TTC549 (cell line): Measurements from ENCODE around the gene CLSTN2.

Source experiments
- FAIRE-seq: peaks from 2 replicates; lab custom pipeline; 2012; peaks lifted over from hg19 to GRCh38; lab: Jason Lieb, UNC

Gene CLSTN2

DNA sequence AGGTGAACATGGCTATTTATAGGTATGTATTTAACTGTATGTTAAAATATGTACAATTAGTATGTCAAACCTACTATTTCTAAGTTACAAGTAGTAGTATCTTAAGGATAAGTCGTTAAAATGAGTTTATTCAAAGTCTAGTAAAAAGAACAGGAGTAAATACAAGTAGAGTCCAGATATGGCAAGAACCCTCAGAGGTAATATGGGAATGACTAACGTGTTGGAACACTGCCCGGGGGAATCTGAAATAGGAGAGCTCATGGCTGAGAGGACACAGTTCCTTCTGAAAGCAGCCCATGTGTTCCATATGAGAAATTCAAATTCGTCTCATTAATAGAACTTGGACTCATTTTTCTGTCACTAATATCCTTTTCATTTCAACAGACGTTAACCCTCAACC is 158.8 kb downstream of the CLSTN2 start:
- FAIRE-seq, result no peak

DNA sequence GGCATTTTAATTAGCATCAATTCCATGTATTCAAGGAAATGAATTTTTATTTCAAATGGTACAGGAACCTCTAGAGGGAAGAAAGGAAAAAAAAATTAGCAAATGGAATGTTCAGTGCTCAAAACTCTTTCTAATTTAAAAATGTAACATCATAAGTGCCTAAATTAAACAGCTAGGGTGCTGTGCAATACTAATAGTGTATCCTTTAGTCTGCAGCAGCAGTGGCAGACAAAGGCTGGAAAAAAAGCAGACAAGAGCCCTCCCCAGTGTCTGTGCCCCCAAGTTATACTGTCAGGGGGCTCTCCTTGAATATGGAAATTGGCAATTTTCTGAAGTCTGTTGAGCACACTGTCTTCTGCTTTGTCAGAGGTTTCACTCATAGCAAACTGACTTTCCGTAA is 159.5 kb downstream of the CLSTN2 start:
- no peak for FAIRE-seq

DNA sequence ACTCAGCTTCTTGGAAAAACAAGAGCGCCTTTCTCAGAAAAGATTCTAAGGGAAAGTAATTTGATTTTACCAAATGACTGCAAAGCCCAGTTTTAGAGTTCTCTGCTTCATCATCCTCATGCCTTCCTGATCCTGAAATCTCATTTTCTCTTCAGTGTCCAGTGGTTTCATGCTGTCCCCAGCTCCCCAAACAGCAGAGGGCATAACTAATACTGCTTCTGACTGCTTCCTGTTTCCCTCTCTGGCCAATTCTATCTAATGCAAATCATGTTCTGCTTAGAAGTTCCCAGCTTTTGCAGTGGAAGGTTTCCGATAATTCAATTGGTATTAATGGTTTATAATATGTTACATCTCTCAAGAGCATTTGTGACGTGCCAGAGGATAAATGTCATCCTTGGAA is 161.1 kb downstream of the CLSTN2 start:
- FAIRE-seq, result no peak

- FAIRE-seq, result no peak
These were observed 163.1 kb downstream of the CLSTN2 start for GRCh38 chr3:140097874-140098635.

DNA sequence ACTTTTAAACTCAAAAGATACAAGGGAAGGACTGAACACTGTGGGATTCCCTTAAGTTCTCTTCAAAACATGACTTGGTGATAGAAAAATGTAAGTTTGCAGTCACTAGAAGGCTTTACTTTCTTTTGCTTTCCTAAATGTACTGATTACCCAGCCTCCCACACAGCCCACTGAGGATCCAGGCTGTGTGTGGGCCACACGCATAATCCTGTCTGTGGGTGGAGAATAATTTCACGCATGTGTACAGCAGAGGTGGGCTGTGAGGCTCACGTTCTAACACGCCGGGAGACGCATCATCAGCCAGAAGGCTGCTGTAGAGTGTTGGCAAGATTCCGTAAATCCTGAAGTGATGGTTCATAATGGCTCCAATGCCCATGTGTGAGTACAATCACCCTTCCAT is 165.5 kb downstream of the CLSTN2 start:
- FAIRE-seq, result no peak

- no peak for FAIRE-seq
These were observed 168.2 kb downstream of the CLSTN2 start for GRCh38 chr3:140103166-140103565.

DNA sequence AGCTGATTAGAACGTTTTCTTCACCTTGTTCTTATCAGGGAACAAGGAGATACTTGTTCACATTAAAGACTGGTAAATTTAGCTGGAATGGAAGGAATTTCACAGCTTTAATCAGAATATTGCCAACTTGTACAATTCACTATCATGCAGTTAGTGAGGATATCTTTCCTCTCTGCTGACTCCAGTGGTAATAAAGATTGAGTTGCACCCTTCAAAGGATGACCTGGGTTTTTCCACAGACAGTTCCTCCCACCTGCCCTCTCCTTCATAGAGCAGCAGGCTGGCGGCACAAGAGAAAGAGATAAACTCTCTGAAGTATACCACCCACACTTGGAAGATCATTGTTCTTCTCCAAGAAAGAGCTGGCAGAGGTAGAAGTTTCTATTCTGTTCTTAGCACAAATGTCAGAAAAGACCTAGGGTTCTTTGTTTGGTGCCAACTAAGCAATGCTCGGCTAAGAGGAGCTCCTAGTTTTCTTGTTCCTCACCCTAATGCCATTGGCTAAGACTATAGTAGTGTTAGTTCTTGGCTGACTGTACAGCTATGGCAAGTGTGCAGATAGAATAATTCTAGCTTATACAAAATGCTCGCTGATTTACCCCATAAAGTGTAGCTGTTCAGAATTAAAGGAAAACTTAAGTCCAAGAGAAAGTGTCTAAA is 169.1 kb downstream of the CLSTN2 start:
- no peak for FAIRE-seq

- no peak for FAIRE-seq
These were observed 179.2 kb downstream of the CLSTN2 start for GRCh38 chr3:140113996-140114788.

GRCh38 chr3:140114789-140115080 is 179.8 kb downstream of the CLSTN2 start:
- no peak for FAIRE-seq

DNA sequence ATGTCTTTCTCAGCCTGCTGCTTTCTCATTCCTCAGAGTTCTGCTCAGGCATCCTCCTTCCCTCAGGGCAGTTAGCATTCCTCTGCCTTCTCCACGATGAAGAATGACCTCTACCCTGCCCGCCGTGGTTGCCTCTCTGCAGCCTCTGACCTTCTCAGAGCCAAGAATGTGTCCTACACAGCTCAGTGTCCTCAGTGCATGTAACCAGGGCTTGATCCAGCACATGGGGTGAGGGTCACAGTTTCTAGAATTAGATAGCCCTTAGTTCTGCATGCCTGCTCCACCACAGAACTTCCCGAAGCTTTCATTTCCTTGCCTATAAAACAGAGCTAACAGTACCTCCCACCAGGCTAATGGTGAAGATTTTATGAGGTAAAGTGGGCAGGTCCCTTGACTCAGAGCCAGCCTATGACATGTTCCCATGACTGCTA is 182.1 kb downstream of the CLSTN2 start:
- no peak for FAIRE-seq

DNA sequence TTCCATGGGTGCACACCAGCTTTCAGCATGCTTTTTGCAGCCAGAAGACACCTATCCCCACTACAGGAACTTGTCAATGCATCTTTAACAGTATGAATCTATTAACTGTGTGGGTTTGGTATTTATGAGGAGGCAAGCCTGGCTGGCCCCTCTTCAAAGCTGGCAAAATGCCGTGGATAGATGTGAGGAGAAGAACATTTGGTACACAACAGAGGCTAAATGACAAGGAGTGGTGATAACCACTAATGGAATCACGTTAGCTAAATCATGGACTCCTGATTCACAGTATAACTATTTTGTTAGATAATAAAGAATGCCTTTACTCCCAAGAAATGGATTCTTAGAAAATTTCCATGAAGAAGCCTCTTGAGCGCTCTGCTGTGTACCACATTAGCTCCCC is 187.2 kb downstream of the CLSTN2 start:
- no peak for FAIRE-seq

- FAIRE-seq, result no peak
These were observed 193.2 kb downstream of the CLSTN2 start for GRCh38 chr3:140128217-140128616.

DNA sequence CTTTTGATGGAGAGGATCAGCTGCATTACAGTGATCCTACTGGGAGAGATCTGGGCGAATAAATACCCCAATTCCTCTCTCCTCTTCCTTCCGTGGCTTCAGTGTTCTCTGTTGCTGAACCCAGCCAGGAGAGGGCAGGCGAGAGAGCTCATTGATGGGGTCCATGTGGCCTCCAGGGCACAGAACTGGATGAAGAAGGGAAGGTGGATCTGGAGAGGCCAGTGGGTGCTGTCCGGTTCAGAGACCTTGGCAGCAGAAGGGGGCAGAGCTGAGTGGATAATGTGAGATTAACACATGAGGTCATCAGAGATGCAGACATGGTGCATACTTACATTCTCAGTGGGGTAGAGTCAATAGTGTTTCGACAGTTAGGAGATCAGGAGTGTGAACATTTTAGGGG is 193.6 kb downstream of the CLSTN2 start:
- no peak for FAIRE-seq

GRCh38 chr3:140129768-140130284 is 194.8 kb downstream of the CLSTN2 start:
- no peak for FAIRE-seq

DNA sequence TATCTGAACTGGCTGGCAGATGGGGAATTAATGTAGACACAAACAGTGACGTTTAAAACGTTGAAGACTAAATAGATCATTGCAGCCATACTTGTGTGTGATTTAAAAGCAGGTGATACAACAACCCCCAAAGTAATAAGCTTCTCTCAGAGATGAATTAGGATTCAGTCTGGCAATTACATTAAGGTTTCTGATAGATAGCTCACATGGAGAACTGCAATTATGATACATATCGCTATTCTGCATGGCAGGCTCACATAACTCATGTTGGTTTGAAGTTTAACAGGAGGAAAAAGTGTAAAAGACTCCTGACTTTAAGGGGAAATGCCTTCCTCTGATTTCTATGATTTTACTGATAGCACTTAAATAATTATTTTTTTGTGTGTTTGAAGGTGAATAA is 196.9 kb downstream of the CLSTN2 start:
- no peak for FAIRE-seq

GRCh38 chr3:140134231-140134965 is 199.4 kb downstream of the CLSTN2 start:
- no peak for FAIRE-seq

GRCh38 chr3:140135461-140135860 is 200.5 kb downstream of the CLSTN2 start:
- FAIRE-seq, result no peak

GRCh38 chr3:140143367-140144069 is 208.5 kb downstream of the CLSTN2 start:
- FAIRE-seq, result no peak

DNA sequence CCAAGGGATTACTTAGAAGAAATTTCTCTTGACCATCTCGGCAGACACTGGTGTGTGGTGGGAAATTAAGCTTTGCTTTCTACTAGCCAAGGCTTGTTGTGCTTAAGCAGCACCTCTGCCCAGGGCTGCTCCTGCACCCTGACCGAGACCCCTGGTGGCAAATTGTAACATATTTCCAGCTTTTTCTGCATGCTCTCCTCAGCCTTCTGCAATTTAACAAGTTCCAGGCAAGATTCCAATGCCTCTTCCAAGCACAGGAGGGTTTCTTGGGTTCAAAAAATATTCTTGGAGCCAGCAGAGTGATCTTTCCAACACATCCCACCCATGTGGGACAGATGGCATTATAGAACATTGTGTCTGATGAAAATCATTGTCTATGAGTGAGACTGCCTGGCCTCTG is 210.5 kb downstream of the CLSTN2 start:
- FAIRE-seq, result no peak

- no peak for FAIRE-seq
These were observed 211.7 kb downstream of the CLSTN2 start for GRCh38 chr3:140146668-140147067.

DNA sequence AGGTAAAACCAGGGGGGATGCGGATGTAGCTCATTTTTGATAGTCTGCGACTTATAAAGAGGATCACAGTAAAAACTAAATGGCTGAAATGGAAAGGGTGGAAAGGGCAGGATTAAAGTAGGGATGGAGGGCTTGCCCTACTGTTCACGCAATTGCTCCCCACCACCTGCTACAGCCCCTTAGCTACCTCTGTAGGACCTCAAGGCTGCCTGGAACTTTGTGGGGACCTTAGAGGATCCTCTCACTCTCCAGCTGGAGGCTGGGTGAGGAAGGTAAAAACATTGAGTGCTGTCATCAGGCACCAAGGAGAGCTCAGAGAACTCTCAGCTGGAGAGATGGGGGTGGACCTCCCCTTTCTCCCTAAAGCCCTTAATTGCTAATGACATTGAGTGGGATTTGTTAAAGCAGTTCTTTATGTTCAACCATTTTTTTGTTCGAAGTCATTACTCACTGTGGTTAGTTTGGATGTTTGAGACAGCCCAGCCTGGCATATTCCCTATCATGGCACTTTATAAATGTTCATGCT is 213.0 kb downstream of the CLSTN2 start:
- FAIRE-seq, result no peak
